Muscle layer of duodenum (tissue), 2 donors: ENCODE results near the gene PRKAG2.
"Not testable (repeated sequence)": the region's sequence is repeated elsewhere in the genome, so short reads cannot be mapped to it uniquely, and the experiment has no call there.

ENCODE experiments used
- H3K27ac ChIP-seq: one replicate; pipeline ENCODE4 v1.7.0; 2013; ENCODE audit warnings: mild to moderate bottlenecking, low read length
- H3K27me3 ChIP-seq: one replicate; pipeline ENCODE4 v1.7.0; 2013; ENCODE audit warnings: low read depth, mild to moderate bottlenecking, control low read depth, low read length
- H3K36me3 ChIP-seq, 2 donors: one replicate each; pipeline ENCODE4 v1.7.0; 2013; ENCODE audit warnings: low read length in 2 of 2, control low read depth in 1 of 2, mild to moderate bottlenecking in 1 of 2; ENCODE audit not compliant: insufficient read depth in 2 of 2, control insufficient read depth in 1 of 2
- H3K4me1 ChIP-seq, 2 donors: one replicate each; pipeline ENCODE4 v1.7.0; 2013; ENCODE audit warnings: low read length in 2 of 2, mild to moderate bottlenecking in 2 of 2, control low read depth in 1 of 2, moderate library complexity in 1 of 2; ENCODE audit not compliant: insufficient read depth in 2 of 2, control insufficient read depth in 1 of 2
- H3K4me3 ChIP-seq, 2 donors: one replicate each; pipeline ENCODE4 v1.7.0; 2013; ENCODE audit warnings: low read length in 2 of 2, low read depth in 1 of 2, mild to moderate bottlenecking in 1 of 2
- H3K9me3 ChIP-seq, 2 donors: one replicate each; pipeline ENCODE4 v1.7.0; 2013; ENCODE audit warnings: low read length in 2 of 2, control low read depth in 1 of 2, mild to moderate bottlenecking in 1 of 2; ENCODE audit not compliant: control insufficient read depth in 1 of 2
- donor health status: healthy.

Gene PRKAG2

DNA sequence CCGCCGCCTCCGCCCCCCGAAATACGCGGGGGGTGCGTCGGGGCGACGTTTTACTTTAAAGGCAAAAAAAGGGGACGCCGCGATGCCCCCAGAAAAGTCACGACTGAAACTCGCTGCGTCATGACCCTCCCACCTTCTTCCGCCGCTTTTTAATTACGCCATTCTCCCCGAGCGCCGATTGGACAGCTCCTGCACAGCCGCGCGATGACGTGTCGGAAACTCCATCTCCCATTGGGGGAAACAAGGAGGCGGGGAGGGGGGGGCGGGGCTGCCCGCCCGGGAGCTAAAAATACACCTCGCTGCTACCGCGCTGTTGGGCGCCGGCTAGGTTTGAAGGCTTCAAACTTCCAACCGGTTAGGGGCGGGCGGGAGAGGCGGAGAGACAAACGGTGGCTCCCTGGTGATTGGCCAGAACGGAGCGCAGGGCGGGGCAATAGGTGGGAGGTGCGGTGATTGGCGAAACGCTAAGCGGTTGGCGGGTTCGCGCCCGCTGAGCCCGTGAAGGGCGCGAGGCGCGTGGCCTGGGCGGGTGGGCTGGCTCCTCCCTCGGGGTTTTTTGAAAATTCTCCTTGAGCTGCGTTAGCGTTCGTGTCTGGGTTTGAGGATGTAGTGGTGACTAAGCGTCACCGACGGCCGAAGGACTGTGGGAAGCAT lies 357.0 kb downstream of the PRKAG2 start, which contains the start of gene RHEB:
RHEB (minus strand) TSS at position 131 of the 654 bp plus-strand sequence. CDS start 384 bp downstream, outside the sequence.
- peaks cover 0 to 17% of the 10 kb centered on the region in 2 donors for H3K4me1 ChIP-seq
- H3K36me3 ChIP-seq: no peaks in the 10 kb centered on the region
- H3K27me3 ChIP-seq: no peaks in the 10 kb centered on the region
- H3K9me3 ChIP-seq: no peaks in the 10 kb centered on the region
- H3K4me3 ChIP-seq: peak within 1 kb of the TSS; percentile 78 to 98
- H3K27ac ChIP-seq: peak within 1 kb of the TSS; percentile 98

GRCh38 chr7:151518947-151519764 lies 357.8 kb downstream of the PRKAG2 start:
- H3K27me3 ChIP-seq, H3K36me3 ChIP-seq, H3K9me3 ChIP-seq: not testable (repeated sequence)
- Histone ChIP-seq H3K4me3 (peak overlapping the region; percentile 78 to 98), H3K27ac (peak overlapping the region; percentile 98), H3K4me1 (peaks cover 0 to 17% of the 10 kb centered on the region in 2 donors)

GRCh38 chr7:151518105-151518946 lies 358.6 kb downstream of the PRKAG2 start:
- no peaks in the 10 kb centered on the region for H3K36me3 ChIP-seq
- no peaks in the 10 kb centered on the region for H3K9me3 ChIP-seq
- peak overlapping the region; percentile 78 to 98 for H3K4me3 ChIP-seq
- no peaks in the 10 kb centered on the region for H3K27me3 ChIP-seq
- peaks cover 0 to 18% of the 10 kb centered on the region in 2 donors for H3K4me1 ChIP-seq
- peak overlapping the region; percentile 98 for H3K27ac ChIP-seq

- H3K27me3 ChIP-seq: no peaks in the 10 kb centered on the region
- no peaks in the 10 kb centered on the region for H3K36me3 ChIP-seq
- peak overlapping the region; percentile 78 to 98 for H3K4me3 ChIP-seq
- H3K4me1 ChIP-seq: peaks cover 0 to 24% of the 10 kb centered on the region in 2 donors
- no peaks in the 10 kb centered on the region for H3K9me3 ChIP-seq
- H3K27ac ChIP-seq: peak overlapping the region; percentile 98
Observed at GRCh38 chr7:151517601-151518104, 359.3 kb downstream of the PRKAG2 start.

DNA sequence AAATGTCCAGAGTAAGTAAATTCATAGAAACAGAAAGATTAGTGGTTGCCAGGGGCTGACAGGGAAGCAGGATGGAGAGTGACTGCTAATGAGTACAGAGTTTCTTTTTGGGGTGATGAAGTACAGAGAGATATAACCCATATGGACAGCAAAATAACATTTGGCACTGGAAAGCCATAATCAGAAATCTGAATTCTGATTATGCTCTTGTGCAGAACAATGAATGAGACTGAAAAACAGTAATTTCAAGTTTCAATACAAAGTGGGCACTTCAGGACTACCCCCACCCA lies 361.7 kb downstream of the PRKAG2 start:
- H3K9me3 ChIP-seq: no peaks in the 10 kb centered on the region
- no peaks in the 10 kb centered on the region for H3K36me3 ChIP-seq
- H3K4me1 ChIP-seq: peaks cover 0 to 31% of the 10 kb centered on the region in 2 donors
- no peaks in the 10 kb centered on the region for H3K27me3 ChIP-seq
- peak overlapping the region in 1 of 2 donors; percentile 4 for H3K4me3 ChIP-seq
- H3K27ac ChIP-seq: no peak overlapping the region

- Histone ChIP-seq H3K27me3 (no peaks in the 10 kb centered on the region), H3K4me1 (peaks cover 0 to 33% of the 10 kb centered on the region in 2 donors), H3K9me3 (no peaks in the 10 kb centered on the region), H3K36me3 (no peaks in the 10 kb centered on the region), H3K27ac (no peak overlapping the region), H3K4me3 (no peak overlapping the region)
Observed at GRCh38 chr7:151514461-151515275, 362.2 kb downstream of the PRKAG2 start.

- no peak overlapping the region for H3K4me3 ChIP-seq
- no peaks in the 10 kb centered on the region for H3K27me3 ChIP-seq
- H3K27ac ChIP-seq: no peak overlapping the region
- H3K4me1 ChIP-seq: peaks cover 5 to 46% of the 10 kb centered on the region in 2 donors
- H3K36me3 ChIP-seq: no peaks in the 10 kb centered on the region
- H3K9me3 ChIP-seq: no peaks in the 10 kb centered on the region
Observed at GRCh38 chr7:151513133-151513532, 363.8 kb downstream of the PRKAG2 start.

- Histone ChIP-seq H3K36me3 (no peaks in the 10 kb centered on the region), H3K4me3 (no peak overlapping the region), H3K4me1 (peaks cover 5 to 54% of the 10 kb centered on the region in 2 donors), H3K9me3 (no peaks in the 10 kb centered on the region), H3K27me3 (no peaks in the 10 kb centered on the region), H3K27ac (no peak overlapping the region)
Observed at GRCh38 chr7:151512353-151512752, 364.6 kb downstream of the PRKAG2 start.

DNA sequence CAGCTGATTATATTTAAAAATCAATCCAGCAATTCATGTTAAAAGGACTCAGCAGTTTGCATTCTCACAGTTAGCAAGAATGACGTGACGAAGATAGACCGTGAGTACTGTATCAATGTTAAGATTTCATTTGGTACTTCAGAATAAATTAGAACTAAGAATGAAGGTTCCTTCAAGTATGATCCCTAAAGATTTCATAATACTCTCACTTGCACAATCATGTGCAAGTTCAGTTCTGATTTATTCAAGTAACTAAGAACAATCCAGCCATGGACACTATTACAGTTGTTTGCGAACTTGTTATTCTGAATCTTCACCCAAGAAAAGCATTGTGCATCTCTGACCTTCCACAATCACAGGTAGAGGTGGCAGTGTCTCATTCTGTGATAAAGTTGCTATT lies 365.0 kb downstream of the PRKAG2 start:
- Histone ChIP-seq H3K9me3 (no peaks in the 10 kb centered on the region), H3K4me1 (peaks cover 9 to 56% of the 10 kb centered on the region in 2 donors), H3K4me3 (no peak overlapping the region), H3K27ac (no peak overlapping the region), H3K36me3 (no peaks in the 10 kb centered on the region), H3K27me3 (no peaks in the 10 kb centered on the region)

- peaks cover 13 to 57% of the 10 kb centered on the region in 2 donors for H3K4me1 ChIP-seq
- no peak overlapping the region for H3K27ac ChIP-seq
- no peaks in the 10 kb centered on the region for H3K27me3 ChIP-seq
- H3K4me3 ChIP-seq: no peak overlapping the region
- no peaks in the 10 kb centered on the region for H3K36me3 ChIP-seq
- no peaks in the 10 kb centered on the region for H3K9me3 ChIP-seq
Observed at GRCh38 chr7:151511270-151511669, 365.6 kb downstream of the PRKAG2 start.
